Right cardiac atrium (tissue), 5 donors: ENCODE measurements around the gene RNF32. TPM values are rescaled to one million over a fixed set of nuclear protein-coding genes. Genes with fewer than 3 reads are reported as not detected.

Experiments used
- ATAC-seq, 2 donors: fragments of 200-7000 bp; cut with Tn5 transposase; one replicate each; pipeline versions ENCODE4 v1.8.0 to v1.9.1; 2020; ENCODE audit warnings: moderate library complexity in 2 of 2, mild to moderate bottlenecking in 1 of 2
- DNase-seq, 3 donors: peaks; one replicate each; pipeline ENCODE4 v3.0.0-alpha.2; 2020
- H3K27ac ChIP-seq: one replicate; pipeline ENCODE4 v1.5.1; 2013; ENCODE audit warnings: mild to moderate bottlenecking, low read length, control low read depth, moderate library complexity
- H3K27me3 ChIP-seq: one replicate; pipeline ENCODE4 v1.6.1; 2013; ENCODE audit not compliant: control insufficient read depth, insufficient read depth
- H3K4me1 ChIP-seq: one replicate; pipeline ENCODE4 v1.6.1; 2013; ENCODE audit warnings: low read length; ENCODE audit not compliant: control insufficient read depth, insufficient read depth
- H3K4me3 ChIP-seq: one replicate; pipeline ENCODE4 v1.5.1; 2013; ENCODE audit warnings: low read length, control low read depth
- H3K9me3 ChIP-seq: one replicate; pipeline ENCODE4 v1.6.1; 2013; ENCODE audit warnings: low read length; ENCODE audit not compliant: control insufficient read depth
- WGBS: extraction: QIAGEN DNeasy Blood & Tissue Kit; methylation state at CpG from one replicate; pipeline ENCODE4 v1.1.7; 2013; 5-methylcytosine and 5-hydroxymethylcytosine counted together
- intact Hi-C, 4 donors: fragments of 100-400 bp; cut with DNase I; formaldehyde crosslinking; loops; one replicate each; pipeline versions ENCODE4 v1.11.0 to v1.14.0; 2022 to 2023
- long read RNA-seq, 4 donors: library from polyadenylated mRNA; unstranded; transcript quantifications; one replicate each; pipeline ENCODE4 v2.0.0, GENCODE V29; 2020 to 2021
- polyA plus RNA-seq: library from polyadenylated mRNA; stranded (reverse); fragments of 200-250 nt; gene quantifications from one replicate; pipeline ENCODE4 v1.2.3, GENCODE V29; 2013
- total RNA-seq, 4 donors: library from RNA; stranded (reverse); fragmentation: NEBNext Ultra II Directional; extraction: Animal tissue kit (Norgen Biotek cat#: 25700); gene quantifications; one replicate each; pipeline ENCODE4 v1.2.1, GENCODE V29; 2021
- donor health status: healthy with polysubstance abuse.
- donor health status: DM: no; HTN: yes; CAD: no.
- donor health status: DM: no; HTN: no; CAD: no.
- donor health status: DM: no; HTN: yes; CAD: no; lungs with severe emphysema.
- donor health status: DM: yes; HTN: yes; CAD: no.

RNF32 gene
- total RNA-seq = 1 to 10 TPM in 1 of 4 donors, under 1 TPM in 3; 0.47 to 1.3 (median 0.54) TPM
- 0.48 TPM for polyA plus RNA-seq
- long read RNA-seq, donor 1 = 0 reads
- long read RNA-seq, donor 2 = 0 reads
- long read RNA-seq, donor 3, partial matches to known transcripts = 0 of 3 reads
- long read RNA-seq, donor 3, other reads (novel, unspliced or antisense) = 3 of 3 reads
- long read RNA-seq, donor 4 = 0 reads

DNA sequence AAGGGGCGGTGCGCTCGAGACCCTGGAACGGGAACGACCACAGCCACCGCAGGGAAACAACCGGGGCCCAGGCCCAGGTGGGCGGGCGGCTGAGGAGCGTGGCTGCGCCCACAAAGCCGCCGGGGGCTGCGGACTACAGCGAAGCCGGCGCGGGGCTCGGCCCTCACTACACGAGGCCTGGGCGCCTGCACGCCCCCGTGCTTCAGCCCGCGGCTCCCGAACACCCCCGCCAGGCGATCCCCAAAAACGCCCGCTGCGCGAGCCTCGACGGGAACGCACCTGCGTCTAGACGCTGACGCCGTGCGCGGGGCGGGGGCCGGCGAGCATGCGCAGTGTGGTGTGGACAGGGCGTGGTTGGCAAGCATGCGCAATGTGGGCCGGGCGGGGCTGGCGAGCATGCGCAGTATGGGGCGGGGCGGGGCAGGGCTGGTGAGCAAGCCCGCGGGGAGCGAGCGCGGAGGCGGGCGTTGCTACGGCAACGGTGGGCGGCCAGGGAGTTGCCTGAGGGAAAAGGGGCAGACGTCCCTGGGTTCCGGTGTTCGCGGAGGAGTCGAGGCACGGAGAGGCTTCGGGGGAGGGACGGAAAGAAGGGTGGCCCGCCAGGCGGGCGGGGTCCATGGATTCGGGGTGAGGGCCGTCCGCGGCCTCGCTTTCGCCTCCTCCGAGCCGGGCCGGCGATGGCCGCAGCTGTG, at the start of gene RNF32:
Gene RNF32, plus strand, starts transcription at position 518 of the 692 bp plus-strand sequence. CDS start 3,104 bp downstream, outside the sequence.
- intact Hi-C loops = no loop called here
- Histone ChIP-seq H3K27me3 (no peaks in the 10 kb centered on the region), H3K27ac (no peak within 1 kb of the TSS), H3K4me3 (peak within 1 kb of the TSS; percentile 78), H3K9me3 (no peaks in the 10 kb centered on the region), H3K4me1 (no peaks in the 10 kb centered on the region)
- DNase-seq (peak; percentile 95 to 99 (median 97)), ATAC-seq (peak; percentile 99)
- WGBS = 2% methylated on average over 85 of the region's 85 CpGs

DNA sequence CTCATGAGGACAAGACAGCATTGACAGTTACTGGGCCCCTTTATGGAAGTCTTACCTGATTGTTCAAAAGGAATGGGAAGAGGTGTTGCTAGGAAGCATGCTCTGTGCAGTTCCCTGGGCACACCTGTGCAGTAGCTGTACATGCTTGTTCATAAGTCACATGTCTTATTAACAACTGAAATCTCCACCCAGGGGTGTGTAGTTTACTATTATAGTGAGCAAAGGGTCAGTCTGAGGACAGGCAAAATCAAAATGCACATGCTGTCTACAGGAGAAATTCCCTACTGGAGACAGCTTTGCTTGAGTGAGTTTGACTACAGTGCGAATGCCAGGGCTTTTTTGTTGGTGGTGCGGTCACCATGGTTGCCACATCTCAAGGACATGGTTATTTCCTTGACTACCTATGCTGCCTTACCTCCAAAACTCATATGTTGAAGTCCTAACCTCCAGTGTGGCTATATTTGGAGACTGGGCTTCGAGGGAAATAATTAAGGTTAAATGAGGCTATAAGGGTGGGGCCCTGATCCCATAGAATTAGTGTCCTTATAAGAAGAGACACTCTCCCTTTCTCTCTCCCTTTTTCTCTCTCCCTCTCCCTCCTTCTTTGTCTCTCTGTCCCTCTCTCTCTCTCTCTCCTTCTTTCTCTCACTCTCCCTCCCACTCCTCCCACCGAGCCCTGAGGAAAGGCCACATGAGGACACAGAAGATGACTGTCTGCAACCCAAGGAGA, 48.3 kb upstream of the RNF32 start:
- ATAC-seq = no peak

DNA sequence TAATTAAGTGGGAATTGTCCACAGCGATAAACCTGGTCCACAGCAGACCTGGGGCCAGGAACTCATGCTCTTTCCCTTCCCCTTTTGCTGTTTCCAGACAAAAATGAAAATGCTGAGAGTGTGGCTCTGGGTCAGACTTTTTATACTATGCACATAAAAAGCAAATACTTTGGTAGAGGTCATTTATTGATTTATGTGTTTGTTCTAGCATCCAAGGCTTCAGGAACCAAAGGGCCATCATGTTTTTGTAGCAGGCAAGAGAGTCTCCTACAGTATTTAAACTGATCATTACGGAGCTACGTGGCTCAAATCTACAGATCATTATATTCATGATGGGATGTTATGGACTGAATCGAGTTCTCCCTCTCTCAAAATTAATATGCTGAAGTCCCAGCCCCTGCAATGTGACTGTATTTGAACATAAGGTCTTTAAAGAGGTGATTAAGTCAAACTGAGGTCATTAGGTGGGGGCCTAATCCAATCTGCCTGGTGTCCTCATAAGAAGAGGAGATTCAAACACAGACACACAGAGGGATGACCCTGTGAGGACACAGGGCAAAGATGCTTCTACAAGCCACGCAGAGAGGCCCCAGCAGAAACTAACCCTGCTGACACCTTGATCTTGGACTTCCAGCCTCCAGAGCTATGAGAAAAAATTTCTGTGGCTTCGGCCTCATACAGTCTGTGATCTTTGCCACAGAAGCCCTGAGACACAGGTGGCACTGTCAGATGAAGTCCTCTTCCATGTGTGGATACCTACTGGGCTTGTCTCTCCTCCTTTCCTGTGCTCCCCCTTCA, 46.1 kb upstream of the RNF32 start:
- no peaks in the 10 kb centered on the region for H3K27me3 ChIP-seq
- H3K4me1 ChIP-seq = no peaks in the 10 kb centered on the region
- no peak overlapping the region for H3K4me3 ChIP-seq
- H3K27ac ChIP-seq = no peak overlapping the region
- WGBS = 85% methylated on average over 6 of the region's 6 CpGs
- intact Hi-C loops = no loop called here
- ATAC-seq (no peak), DNase-seq (no peak)
- H3K9me3 ChIP-seq = peaks cover 2% of the 10 kb centered on the region

More for the DNA sequence above, 48.3 kb upstream of the RNF32 start:
- Histone ChIP-seq H3K4me3 (no peak overlapping the region), H3K27ac (no peak overlapping the region), H3K4me1 (no peaks in the 10 kb centered on the region), H3K9me3 (peaks cover 2% of the 10 kb centered on the region), H3K27me3 (no peaks in the 10 kb centered on the region)
- 83% methylated on average over 4 of the region's 4 CpGs for WGBS
- intact Hi-C loops = no loop called here
- no peak for DNase-seq

DNA sequence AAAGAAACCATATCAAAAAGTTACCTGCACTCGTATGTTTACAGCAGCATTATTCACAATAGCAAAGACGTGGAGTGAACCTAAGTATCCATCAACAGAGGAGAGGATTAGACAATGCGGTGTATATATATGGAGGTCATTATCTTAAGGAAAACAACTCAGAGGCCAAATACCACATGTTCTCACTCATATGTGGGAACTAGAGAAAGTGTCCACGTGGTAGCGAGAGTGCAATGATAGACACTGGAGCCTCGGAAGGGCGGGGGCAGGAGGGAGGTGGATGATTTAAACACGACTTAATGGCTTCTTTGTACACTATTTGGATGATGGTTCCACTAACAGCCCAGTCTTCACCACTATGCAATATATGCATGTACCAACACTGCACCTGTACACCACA, 40.1 kb upstream of the RNF32 start:
- H3K9me3 ChIP-seq = no peaks in the 10 kb centered on the region
- intact Hi-C loops = no loop called here
- H3K4me3 ChIP-seq = no peak overlapping the region
- ATAC-seq (no peak), DNase-seq (no peak)
- no peak overlapping the region for H3K27ac ChIP-seq
- no peaks in the 10 kb centered on the region for H3K4me1 ChIP-seq
- WGBS = 64% methylated on average over 8 of the region's 8 CpGs
- no peaks in the 10 kb centered on the region for H3K27me3 ChIP-seq

DNA sequence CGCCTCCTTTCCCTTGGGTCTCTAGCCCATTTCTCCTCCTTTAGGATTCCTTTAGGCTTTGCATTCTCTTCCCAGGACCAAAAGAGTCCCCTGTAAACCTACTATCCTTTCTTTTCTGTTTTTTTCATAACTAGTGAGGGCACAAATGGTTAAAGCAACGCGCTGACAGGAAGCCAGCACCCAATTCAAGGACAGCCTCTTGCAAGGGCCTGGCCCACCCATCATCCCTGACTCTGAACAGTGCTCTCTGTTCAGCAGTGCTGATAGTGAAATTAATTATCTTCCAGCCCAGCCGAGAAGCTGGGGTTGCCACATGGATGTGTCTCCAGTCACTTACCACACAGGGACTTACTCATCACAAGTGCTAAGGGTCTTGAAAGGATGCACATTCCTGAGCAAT, 38.3 kb upstream of the RNF32 start:
- intact Hi-C loops = no loop called here
- H3K27ac ChIP-seq = no peak overlapping the region
- no peaks in the 10 kb centered on the region for H3K27me3 ChIP-seq
- no peak overlapping the region for H3K4me3 ChIP-seq
- no peaks in the 10 kb centered on the region for H3K9me3 ChIP-seq
- 68% methylated on average over 4 of the region's 4 CpGs for WGBS
- DNase-seq (no peak), ATAC-seq (no peak)
- H3K4me1 ChIP-seq = no peaks in the 10 kb centered on the region

DNA sequence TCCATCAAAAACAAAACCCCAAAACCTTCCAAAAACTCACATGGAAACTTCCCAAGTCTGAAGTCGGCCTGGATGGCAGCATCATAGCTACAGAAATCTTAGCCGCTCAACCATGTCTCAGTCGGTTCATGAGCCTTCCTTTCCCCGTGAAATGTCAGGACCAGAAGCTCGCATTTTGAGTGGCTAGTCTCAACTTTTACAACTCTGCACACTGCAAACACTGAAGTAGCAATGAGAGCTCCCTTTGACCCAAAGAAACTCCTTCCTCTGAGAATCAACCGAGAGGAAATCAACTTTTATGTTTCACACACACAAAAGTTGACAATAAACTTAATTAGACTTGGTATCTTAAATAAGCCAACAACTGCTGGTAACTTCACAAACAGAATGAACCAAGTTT, 37.6 kb upstream of the RNF32 start:
- Histone ChIP-seq H3K27me3 (no peaks in the 10 kb centered on the region), H3K27ac (no peak overlapping the region), H3K4me3 (no peak overlapping the region), H3K9me3 (no peaks in the 10 kb centered on the region), H3K4me1 (no peaks in the 10 kb centered on the region)
- ATAC-seq = no peak
- WGBS = 80% methylated on average over 6 of the region's 6 CpGs
- no peak for DNase-seq
- intact Hi-C loops = no loop called here

DNA sequence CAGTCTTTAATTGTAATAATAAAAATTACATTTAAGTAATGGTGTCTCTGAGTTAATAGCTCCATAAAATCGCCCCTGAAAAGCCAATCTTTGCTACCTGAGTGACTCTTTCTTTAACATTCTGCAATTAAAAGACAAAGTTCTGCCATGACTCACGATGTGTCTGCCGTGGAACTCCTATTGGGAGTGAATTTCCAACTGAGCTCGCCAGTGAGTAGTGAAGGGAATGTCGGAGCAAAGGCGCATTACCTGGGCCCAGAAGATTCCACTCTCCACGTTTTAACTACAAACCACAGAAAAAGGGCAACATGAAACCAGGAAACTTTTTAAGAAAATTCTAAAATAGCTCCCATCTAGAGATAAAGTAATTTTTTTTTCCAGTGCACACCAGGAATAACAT, 36.9 kb upstream of the RNF32 start:
- no peak overlapping the region for H3K27ac ChIP-seq
- H3K27me3 ChIP-seq = no peaks in the 10 kb centered on the region
- H3K9me3 ChIP-seq = no peaks in the 10 kb centered on the region
- H3K4me1 ChIP-seq = no peaks in the 10 kb centered on the region
- no peak overlapping the region for H3K4me3 ChIP-seq
- 84% methylated on average over 7 of the region's 7 CpGs for WGBS
- intact Hi-C loops = no loop called here
- ATAC-seq (no peak), DNase-seq (no peak)

DNA sequence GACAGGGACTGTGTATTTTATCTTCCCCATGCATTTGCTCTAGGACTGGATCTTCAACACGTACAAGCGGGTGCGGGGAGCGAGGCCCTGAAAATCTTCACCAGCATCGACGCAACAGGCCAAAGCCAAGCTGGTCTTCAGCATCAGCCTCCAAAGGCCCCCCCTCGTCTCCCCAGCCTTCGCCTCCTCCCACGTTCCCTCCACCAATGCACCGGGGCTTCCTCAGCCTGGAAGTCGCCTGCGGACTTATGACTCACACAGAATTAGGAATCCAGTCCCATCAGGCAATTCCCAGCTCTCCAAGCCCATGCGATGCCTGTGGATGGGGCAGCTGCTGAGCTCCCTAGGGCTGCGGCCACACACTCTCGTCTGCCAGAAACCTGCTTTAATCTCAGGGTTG, 36.3 kb upstream of the RNF32 start:
- ATAC-seq = no peak
- Histone ChIP-seq H3K9me3 (no peaks in the 10 kb centered on the region), H3K27ac (no peak overlapping the region), H3K4me3 (no peak overlapping the region), H3K27me3 (no peaks in the 10 kb centered on the region), H3K4me1 (no peaks in the 10 kb centered on the region)
- intact Hi-C loops = no loop called here
- DNase-seq = peak in 1 of 3 donors; percentile 31
- WGBS = 77% methylated on average over 15 of the region's 15 CpGs

DNA sequence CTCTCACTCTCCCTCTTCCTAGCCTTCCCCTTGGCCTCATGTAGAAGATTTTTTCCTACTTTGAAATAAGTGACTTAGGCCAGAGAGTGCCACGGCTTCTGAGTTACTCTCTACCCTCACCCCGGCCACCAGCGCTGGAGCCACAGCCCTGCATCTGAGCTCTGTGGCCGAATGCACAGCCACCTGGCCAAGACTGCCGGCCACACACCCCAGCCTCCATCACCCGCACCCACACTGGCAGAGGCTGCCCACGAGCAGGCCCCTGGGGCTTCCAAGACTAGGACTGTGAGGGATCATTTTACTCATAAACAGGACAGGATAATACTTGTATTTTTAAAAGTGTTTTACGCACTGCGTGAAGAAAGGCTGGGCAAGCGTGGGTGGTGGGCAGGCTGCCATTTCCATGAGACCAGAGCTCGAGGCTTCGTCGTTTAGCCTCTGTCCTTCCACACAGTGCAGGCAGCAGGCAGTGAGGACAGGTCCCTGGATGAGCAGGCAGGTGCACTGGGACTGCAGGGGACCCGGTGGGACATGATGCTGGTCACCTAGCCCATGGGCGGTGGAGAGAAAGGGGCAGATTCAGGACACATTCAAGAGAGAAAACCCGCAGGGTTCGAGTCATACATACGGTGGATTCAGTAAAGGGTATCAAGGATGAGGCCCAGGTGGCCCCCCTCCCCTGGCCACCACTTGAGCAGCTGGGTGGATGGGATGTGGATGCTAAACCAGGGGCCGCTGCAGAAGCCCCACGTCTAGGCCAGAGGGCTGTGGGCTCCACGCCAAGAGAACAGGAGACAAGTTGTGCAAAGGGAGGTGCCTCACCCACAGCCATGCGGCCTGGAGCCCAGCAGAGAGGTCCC, 35.5 kb upstream of the RNF32 start:
- Histone ChIP-seq H3K27me3 (no peaks in the 10 kb centered on the region), H3K9me3 (no peaks in the 10 kb centered on the region), H3K27ac (no peak overlapping the region), H3K4me1 (no peaks in the 10 kb centered on the region), H3K4me3 (no peak overlapping the region)
- intact Hi-C loops = no loop called here
- peak in 1 of 3 donors; percentile 36 for DNase-seq
- ATAC-seq = no peak
- 85% methylated on average over 22 of the region's 22 CpGs for WGBS

DNA sequence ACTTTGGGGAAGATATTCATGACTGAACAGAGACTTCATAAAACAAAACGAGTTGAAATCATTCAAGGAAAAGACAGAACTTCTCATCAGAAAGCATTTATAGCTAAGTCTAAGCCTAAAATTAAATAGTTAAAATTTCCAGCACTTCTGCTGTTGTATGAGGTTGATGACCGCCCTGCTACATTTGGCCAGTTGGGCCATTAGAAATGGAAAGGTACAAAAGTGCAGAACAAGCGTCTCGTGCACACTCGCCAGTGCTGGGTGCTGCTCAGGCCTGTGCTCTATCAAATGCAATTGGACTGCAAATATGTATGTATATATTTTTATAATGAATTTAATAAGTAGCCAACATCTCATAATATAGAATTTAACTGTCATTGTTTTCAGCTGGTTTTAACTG, 34.4 kb upstream of the RNF32 start:
- intact Hi-C loops = no loop called here
- Histone ChIP-seq H3K4me3 (no peak overlapping the region), H3K27ac (no peak overlapping the region), H3K4me1 (no peaks in the 10 kb centered on the region), H3K9me3 (no peaks in the 10 kb centered on the region), H3K27me3 (no peaks in the 10 kb centered on the region)
- no peak for DNase-seq
- no peak for ATAC-seq
- 77% methylated on average over 5 of the region's 5 CpGs for WGBS
